Tibial artery (tissue), 4 donors: ENCODE data around the gene BCL6B.

Source experiments
- DNase-seq, 2 donors: peaks; one replicate each; pipeline ENCODE4 v3.0.0-alpha.2; 2019
- H3K27ac ChIP-seq, 2 donors: fragments of 200-600 bp; sonication (generic) in 1 of 2; 1 replicate in 1 of 2; 2 replicates in 1 of 2; pipeline ENCODE4 v1.5.1; 2018 to 2019; ENCODE audit warnings: mild to moderate bottlenecking in 1 of 2
- H3K27me3 ChIP-seq, 2 donors: fragments of 200-600 bp; sonication (generic) in 1 of 2; one replicate each; pipeline versions ENCODE4 v1.5.1 to v1.6.0; 2016 to 2019
- H3K36me3 ChIP-seq, 3 donors: fragments of 200-600 bp; sonication (generic) in 2 of 3; one replicate each; pipeline ENCODE4 v1.5.1; 2016 to 2019; ENCODE audit warnings: mild to moderate bottlenecking in 2 of 3
- H3K4me1 ChIP-seq, 4 donors: fragments of 200-600 bp; sonication (generic) in 2 of 4; 1 replicate in 3 of 4; 2 replicates in 1 of 4; pipeline ENCODE4 v1.5.1; 2016 to 2019
- H3K4me3 ChIP-seq, 2 donors: fragments of 200-600 bp; sonication (generic) in 1 of 2; 1 replicate in 1 of 2; 2 replicates in 1 of 2; pipeline ENCODE4 v1.5.1; 2018 to 2019; ENCODE audit warnings: mild to moderate bottlenecking in 2 of 2
- H3K9me3 ChIP-seq, 3 donors: fragments of 200-600 bp; sonication (generic) in 1 of 3; one replicate each; pipeline ENCODE4 v1.5.1; 2016 to 2019
- intact Hi-C: fragments of 100-400 bp; cut with DNase I; formaldehyde crosslinking; loops from one replicate; pipeline ENCODE4 v1.15.0; 2023; ENCODE audit warnings: low total_unique reads
- TF ChIP-seq, protein P1 (sequence below), 2 experiments: fragments of 200-600 bp in 1 of 2; fragments of 450-650 bp in 1 of 2; IDR thresholded peaks; one replicate each; pipeline ENCODE4 v1.5.1; 2017 to 2019; ENCODE audit warnings: antibody characterized with exemption in 2 of 2, mild to moderate bottlenecking in 1 of 2, moderate library complexity in 1 of 2

BCL6B gene

DNA sequence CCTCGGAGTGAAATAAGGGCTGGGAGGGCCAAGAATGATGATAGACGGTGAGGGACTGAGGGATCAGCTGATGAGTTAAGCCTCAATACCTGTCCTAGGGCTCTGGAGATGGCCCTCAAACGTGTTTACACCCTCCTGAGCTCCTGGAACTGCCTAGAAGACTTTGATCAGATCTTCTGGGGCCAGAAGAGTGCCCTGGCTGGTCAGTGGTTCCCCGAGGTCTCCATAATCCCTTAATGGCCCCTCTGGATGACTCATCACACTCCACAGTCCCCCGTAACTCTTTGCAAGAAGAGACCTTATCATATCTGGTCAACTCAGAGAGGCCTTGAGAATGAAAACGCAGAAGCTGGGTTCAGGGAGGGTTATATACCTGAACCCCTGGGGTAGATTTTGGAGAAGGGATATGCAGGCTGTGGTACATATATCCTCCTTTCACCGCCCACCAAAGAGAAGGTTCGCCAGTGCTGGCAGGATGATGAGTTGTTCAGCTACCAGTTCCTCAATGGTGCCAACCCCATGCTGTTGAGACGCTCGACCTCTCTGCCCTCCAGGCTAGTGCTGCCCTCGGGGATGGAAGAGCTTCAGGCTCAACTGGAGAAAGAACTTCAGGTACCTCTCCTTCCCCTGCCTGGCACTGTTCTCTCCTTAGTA is 23.9 kb upstream of the BCL6B start:
- DNase-seq = no peak
- Histone ChIP-seq H3K27ac (no peak overlapping the region), H3K4me1 (peaks cover 3 to 15% (median 13%) of the 10 kb centered on the region in 4 donors), H3K9me3 (no peaks in the 10 kb centered on the region), H3K4me3 (no peak overlapping the region), H3K27me3 (peaks cover 0 to 11% of the 10 kb centered on the region in 2 donors), H3K36me3 (peaks cover 24 to 65% (median 59%) of the 10 kb centered on the region in 3 donors)
- TF ChIP-seq, protein P1, sequence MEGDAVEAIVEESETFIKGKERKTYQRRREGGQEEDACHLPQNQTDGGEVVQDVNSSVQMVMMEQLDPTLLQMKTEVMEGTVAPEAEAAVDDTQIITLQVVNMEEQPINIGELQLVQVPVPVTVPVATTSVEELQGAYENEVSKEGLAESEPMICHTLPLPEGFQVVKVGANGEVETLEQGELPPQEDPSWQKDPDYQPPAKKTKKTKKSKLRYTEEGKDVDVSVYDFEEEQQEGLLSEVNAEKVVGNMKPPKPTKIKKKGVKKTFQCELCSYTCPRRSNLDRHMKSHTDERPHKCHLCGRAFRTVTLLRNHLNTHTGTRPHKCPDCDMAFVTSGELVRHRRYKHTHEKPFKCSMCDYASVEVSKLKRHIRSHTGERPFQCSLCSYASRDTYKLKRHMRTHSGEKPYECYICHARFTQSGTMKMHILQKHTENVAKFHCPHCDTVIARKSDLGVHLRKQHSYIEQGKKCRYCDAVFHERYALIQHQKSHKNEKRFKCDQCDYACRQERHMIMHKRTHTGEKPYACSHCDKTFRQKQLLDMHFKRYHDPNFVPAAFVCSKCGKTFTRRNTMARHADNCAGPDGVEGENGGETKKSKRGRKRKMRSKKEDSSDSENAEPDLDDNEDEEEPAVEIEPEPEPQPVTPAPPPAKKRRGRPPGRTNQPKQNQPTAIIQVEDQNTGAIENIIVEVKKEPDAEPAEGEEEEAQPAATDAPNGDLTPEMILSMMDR (IDR thresholded peaks at IDR 0.05) = no peak
- intact Hi-C loops = no loop called here

DNA sequence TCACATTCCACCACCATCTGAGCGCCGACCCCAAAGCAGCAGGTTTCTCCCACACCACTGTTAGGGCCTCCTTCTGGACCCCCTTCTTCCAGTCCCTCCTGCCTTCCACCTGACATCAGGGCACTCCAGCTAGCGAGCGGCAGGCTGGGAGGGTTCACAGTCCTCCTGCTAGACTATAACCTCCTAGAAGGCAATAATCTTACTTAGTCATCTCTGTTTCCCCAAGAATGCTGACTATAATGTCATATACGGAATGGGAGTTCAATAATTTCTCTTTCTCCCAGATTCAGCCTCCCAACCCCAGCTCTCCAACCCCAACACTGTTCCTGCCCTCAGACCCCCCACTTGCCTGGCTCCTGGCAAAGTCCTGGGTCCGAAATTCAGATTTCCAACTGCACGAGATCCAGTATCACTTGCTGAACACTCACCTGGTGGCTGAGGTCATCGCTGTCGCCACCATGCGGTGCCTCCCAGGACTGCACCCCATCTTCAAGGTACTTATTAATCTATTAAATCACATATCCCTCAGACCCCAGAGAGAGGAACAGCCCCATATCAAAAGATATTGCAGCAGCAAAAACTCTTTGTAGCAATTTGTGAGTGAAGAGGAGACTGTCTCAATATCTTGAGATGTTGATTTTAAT is 21.4 kb upstream of the BCL6B start:
- H3K36me3 ChIP-seq = peaks cover 24 to 66% (median 57%) of the 10 kb centered on the region in 3 donors
- DNase-seq = no peak

DNA sequence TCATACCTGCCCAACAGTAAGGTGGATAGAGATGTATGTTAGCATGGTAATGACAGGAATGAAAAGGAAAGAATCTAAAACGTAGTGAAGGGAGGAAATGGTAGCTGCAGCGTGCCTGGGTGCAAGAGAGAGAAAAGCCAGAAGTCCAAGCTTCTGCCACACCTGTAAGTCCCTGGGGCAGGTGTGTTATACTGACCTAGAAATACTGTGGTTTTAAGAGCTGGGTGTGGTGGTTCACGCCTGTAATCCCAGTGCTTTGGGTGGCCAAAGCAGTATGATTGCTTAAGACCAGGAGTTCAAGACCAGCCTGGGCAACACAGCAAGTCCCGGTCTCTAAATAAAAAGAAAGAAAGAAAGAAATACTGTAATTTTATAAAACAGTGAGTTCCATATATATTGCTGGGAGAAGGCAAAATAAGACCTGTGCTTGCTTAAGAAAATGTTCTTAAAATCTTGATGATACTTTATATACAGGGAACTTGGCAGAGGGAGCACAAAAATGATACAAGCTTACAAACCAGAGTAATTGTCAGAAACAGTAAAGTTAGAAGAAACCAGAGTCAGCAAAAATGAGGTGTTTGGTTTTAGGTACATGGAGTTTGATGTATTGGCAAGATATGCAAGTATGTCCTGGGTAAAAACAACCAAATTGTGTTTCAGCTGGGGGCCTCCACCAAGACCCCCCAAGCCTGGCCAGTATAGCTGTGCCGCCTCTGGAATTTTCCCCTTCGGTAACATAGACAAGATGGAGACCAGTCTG is 20.4 kb upstream of the BCL6B start:
- Histone ChIP-seq H3K36me3 (peaks cover 24 to 71% (median 50%) of the 10 kb centered on the region in 3 donors), H3K27me3 (no peaks in the 10 kb centered on the region), H3K9me3 (no peaks in the 10 kb centered on the region), H3K4me3 (no peak overlapping the region), H3K27ac (no peak overlapping the region), H3K4me1 (no peaks in the 10 kb centered on the region)
- TF ChIP-seq, protein P1 (IDR thresholded peaks at IDR 0.05) = no peak
- intact Hi-C loops = loop anchor here (5.0 to 10.0 kb wide), 2 partner anchors 85 to 338 kb away; no protein-coding TSS in a partner anchor
- no peak for DNase-seq

More for the DNA sequence above, 21.4 kb upstream of the BCL6B start:
- Histone ChIP-seq H3K4me3 (no peak overlapping the region), H3K27ac (no peak overlapping the region), H3K27me3 (peaks cover 0 to 3% of the 10 kb centered on the region in 2 donors), H3K4me1 (peaks cover 0 to 2% (median under 1%) of the 10 kb centered on the region in 4 donors), H3K9me3 (no peaks in the 10 kb centered on the region)
- intact Hi-C loops = loop anchor here (5.0 to 10.0 kb wide), 2 partner anchors 84 to 337 kb away; no protein-coding TSS in a partner anchor
- TF ChIP-seq, protein P1 (IDR thresholded peaks at IDR 0.05) = peak; percentile 22 to 31

DNA sequence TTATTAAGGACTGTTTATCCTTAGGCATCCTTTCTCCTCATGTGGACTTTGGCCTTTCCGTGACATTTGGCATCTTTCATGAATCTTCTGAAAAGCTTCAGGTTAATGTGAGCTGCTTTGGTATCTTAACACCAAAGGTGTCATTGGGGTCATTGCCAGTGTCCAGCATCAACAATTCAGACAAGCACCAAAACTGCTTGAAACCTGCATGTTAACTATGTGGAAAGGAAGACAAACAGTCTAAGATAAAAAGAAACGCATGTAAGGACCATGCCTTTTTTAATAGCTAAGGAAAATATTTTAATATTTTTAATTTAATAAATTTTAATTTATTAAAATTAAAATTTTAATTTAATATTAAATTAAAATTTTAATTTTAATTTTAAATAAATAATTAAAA is 19.1 kb upstream of the BCL6B start:
- Histone ChIP-seq H3K4me1 (no peaks in the 10 kb centered on the region), H3K27me3 (no peaks in the 10 kb centered on the region), H3K36me3 (peaks cover 24 to 67% (median 42%) of the 10 kb centered on the region in 3 donors), H3K4me3 (no peak overlapping the region), H3K9me3 (no peaks in the 10 kb centered on the region), H3K27ac (no peak overlapping the region)
- intact Hi-C loops = loop anchor here (5.0 to 10.0 kb wide), 2 partner anchors 86 to 339 kb away; no protein-coding TSS in a partner anchor
- TF ChIP-seq, protein P1 (IDR thresholded peaks at IDR 0.05) = no peak
- DNase-seq = no peak

DNA sequence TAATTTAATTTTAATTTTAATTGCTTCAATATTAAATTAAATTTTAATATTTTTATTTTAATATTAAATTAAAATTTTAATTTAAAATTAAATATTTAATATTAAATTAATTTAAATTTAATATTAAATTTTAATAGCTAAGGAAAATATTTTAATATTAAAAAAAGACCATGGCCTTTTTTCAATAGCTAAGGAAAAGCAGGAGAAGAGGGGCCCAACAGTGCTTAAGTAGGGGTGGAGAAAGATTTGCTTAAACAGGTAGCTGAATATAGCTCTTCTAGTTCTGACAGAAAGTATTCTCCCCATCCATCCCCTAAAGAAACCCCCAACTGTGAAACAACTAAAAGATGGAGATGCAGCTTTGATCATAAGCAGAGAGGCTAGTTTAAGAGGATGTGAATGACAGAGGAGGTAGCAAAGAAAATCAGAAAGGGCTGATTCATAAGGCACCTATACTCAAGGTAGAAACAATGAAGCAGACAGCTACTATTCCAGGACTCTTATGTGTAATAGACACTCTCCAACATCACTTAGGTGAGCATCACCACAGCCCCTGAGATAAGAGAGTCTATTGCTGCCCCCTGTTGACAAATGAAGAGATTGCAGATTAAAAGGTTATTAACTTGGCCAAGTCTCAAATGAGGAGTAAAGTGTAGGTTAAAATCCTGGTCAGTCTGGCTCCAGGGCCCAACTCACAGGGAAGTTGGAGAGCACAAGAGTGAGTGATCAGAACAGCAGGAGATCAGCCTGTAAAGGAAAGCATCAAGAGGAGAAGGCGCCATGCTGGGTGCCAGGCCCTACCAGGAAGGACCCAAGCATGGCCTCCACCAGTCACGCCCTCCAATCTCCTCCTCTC is 18.2 kb upstream of the BCL6B start:
- TF ChIP-seq, protein P1 (IDR thresholded peaks at IDR 0.05) = peak; percentile 66 to 70
- intact Hi-C loops = loop anchor here (5.0 to 10.0 kb wide), 2 partner anchors 87 to 340 kb away; no protein-coding TSS in a partner anchor
- Histone ChIP-seq H3K27ac (no peak overlapping the region), H3K4me1 (peaks cover 0 to 4% (median 2%) of the 10 kb centered on the region in 4 donors), H3K36me3 (peaks cover 24 to 58% (median 33%) of the 10 kb centered on the region in 3 donors), H3K27me3 (no peaks in the 10 kb centered on the region), H3K9me3 (no peaks in the 10 kb centered on the region), H3K4me3 (no peak overlapping the region)
- DNase-seq = no peak
